Measurements from ENCODE around the gene SDHA. TPM values are rescaled to one million over a fixed set of nuclear protein-coding genes. Genes with fewer than 3 reads are reported as not detected.

The SDHA gene
- total RNA-seq, 1 donor from 2014 or later: 137 TPM

DNA sequence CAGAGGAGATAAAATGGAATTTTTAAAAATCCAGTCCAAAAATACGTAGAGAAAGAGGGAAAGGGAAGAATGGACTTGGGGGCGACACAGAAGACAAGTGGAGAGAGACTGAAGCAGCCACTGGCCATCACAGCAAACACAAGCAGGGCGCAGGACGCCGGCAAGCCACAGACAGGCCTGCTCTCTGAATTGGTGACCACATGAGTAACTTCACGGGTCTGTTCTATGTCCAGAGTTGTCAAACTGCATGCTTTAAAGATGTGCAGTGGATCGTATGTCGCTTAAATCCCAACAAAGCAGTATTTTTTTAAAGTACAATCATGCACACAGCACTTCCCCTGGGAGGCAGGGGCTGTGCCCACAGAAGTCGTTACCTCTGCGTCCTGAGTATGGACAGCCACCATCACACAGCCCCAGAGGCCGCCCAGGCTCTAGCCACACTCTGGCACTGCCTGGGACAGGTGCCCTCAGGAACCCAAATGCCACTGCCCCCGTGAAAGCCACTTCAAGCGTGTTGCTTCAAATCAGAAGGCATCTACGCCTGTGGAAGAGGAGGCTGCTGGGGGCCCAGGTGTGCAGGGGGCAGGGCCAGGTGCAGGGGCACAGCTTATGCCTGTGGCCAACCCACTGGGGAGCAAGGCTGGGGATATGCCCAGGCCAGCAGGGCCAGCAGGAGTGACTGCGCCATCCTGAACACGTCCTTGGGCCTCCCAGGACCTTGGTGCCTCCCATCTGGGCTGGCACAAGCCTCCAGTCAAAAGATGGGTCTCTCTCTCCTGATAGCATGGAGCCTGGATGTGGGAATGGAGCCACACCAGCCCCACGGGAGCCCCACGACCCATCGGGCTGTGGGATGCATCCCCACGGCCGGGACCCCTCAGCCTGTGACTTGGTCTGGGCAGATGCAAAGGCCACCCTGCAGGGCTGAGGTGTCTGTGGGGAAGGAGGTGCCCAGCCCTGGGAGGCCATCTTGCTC is 32.7 kb upstream of the SDHA start:
- DNase-seq (ENCODE audit: low read depth in 2 of 2): no peak

DNA sequence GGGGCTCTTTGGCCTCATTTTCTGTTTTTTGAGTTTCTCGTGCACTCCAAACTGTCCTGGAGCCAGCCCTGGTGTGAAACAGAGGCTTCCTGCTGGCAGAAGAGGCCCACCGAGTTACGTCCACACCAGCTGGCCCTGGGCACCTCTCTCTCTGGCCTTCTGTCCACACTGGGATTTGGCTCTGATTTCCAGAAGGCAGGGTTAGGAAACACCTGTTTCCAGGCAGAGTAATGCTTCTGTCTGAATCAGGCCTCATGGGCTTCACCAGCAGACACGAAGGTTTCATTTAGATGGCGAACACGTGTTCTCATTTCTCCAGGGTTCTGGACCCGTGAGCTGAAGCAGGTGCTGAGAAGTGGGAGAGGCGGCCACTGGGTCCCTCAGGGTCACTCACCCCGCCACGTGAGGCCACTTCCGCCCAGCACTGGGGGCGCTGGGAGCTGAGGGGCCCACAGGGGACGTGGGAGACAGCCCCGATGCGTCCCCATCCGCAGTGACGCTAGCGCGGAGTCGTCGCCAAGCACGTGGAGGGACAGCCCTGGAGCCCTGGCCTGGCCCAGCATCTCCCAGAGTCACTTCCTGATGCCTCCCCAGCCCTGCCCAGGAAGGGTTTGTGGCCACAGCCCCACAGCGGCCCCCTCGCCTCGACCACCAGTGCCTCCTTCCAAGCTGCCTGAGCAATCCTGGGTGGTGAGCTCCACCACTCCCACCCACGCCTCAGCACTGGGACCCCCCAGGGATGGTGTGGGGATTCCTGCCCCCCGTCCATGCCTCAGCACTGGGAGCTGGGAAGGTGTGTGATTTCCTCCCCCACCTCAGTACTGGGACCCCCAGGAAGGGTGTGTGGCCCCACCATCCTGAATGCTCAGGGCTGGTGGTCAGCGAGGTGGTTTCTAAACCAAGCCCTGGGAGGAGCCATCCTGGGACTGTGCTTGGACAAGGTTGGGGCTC is 31.8 kb upstream of the SDHA start:
- peak; percentile 79 to 84 for DNase-seq (ENCODE audit: low read depth in 2 of 2)

DNA sequence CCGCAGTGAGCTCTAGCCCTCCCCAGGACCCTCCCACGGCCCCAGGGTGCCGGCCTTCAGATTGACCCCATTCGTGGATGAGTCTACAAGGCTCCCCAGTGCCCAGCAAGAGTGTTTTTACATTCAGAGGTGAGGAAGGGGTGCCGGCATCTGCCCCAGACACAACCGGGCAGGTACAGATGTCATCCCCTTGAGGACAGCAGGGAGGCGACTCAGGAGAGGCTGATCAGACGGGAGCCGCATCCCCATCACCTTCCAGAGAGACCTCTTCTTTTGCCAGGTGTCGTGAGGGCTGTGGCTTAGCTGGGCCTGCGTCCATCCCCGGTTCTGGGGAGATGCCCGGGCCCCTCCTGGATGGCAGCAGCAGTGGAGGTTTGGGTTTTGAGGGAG is 31.1 kb upstream of the SDHA start:
- no peak for DNase-seq (ENCODE audit: low read depth in 2 of 2)

DNA sequence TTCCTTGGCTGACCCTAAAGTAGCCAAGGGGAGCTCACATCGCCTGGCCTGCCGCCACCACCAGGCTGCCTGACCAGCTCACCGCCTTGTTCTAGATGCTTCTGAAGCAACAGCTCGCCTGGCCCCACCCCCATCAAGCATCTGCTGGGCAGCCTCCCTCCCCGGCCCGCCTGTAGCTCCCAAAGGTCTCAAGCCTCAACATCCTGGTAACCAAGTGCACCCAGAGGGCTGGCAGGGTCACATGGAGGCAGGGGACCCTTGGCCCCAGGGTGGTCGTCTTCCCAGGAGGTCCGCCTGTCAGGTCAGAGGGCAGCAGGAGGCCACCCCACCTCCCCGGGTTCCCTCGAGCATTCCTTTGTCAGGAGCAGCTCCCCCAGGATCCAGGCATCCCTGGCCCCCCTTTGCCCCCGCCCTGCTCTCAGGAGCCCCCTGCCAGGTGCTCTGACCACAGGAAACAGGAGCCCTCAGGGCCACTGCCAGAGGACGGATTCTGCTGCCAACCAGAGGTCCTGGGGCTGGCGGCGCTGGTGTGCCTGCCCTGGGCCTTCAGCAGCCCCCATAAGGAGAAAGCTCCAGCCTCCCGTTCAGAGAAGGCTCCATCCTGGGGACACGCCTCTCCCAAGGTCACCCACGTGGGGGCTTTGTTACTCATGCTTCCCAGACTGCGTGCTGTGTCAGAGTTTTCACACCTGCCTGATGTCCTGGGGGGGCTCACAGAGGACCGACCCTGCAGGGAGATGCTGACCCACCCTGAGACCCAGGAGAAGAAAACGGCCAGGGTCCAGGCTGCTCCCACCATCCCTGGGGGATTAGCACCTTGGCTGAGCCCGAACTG is 30.3 kb upstream of the SDHA start:
- no peak for DNase-seq (ENCODE audit: low read depth in 2 of 2)

DNA sequence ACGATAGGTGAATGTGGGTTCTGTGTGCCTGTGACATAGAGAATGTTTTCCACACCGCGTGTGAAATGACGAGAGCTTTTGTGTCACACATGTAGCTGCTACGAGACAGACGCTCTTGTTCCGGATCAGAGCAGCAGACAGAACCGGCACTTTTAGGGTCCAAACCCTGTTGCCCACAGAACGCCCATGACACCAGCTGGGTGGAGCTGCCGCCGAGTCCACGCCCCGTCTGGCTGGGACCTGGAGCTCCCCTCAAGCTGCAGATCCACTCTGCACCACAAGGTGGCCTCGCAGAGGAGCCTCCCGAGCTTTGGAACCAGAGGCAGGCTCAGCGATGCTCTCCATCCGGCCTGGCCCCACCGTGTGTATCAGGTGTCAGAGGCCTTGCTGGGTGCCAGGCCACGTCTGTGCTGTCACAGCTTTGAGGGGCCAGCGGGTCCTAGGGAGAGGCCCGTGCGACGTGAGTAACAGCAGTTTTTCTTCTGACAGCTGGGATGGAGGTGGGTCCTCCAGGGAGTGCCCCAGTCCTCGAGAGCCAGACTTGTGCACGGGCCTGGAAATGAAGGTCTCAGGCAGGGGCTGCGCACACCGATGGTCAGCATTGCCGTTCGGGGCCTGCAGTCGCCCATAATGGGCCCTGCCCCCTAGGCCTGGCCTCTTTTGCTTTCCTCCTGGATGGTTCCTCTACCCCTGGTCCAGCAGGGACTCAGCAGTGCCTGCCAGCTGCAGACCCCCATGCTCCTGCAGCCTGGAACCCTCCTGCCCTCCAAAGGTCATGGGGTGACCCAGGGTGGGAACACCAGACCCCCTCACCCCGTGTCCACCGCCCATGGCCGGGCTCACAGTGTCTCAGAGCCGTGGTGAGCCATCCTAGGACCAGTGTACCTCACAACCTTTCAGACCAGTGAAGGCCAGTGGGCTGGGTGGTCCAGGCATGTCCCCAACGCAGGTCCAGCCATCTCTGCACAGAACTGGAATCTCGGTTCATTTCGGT is 29.3 kb upstream of the SDHA start:
- DNase-seq (ENCODE audit: low read depth in 2 of 2): peak; percentile 69 to 78

DNA sequence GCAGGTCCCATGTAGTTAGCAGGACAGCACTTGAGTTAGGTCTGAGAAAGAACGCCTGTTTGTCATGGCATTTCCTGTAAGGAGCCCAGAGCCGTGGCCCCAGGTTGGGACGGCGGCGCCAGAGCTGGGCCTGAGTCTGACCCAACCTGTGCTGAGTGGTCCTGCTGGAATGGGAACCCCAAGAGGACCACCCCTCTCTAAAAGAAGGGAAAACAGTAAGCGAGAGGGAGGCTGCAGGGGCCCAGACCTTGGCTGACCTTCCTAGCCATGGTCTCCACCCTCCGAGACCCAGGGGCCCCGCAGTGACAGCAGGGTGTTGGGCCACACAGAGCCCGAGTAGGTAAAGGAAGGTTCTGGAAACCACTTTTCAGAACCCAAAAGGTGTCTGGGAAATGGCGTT is 28.6 kb upstream of the SDHA start:
- no peak for DNase-seq (ENCODE audit: low read depth in 2 of 2)

DNA sequence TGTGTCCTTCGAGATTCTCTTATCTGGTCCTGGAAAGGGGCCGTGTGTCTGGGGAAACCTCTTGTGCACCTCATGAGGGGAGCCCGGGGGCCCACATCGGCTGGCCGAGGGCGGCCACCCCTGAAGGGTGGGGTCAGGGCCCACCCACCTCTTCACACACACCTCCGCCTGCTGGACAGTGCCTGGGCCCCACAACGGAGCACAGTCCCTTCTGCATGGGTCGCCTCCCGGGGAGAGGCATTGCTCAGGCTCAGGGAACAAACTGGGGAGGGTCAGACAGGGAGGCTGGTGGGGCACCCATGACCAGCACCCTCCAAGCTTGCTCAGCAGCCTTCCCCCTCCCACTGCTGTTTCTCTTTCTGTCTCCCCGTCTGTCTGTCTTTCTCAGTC is 28.1 kb upstream of the SDHA start:
- no peak for DNase-seq (ENCODE audit: low read depth in 2 of 2)

DNA sequence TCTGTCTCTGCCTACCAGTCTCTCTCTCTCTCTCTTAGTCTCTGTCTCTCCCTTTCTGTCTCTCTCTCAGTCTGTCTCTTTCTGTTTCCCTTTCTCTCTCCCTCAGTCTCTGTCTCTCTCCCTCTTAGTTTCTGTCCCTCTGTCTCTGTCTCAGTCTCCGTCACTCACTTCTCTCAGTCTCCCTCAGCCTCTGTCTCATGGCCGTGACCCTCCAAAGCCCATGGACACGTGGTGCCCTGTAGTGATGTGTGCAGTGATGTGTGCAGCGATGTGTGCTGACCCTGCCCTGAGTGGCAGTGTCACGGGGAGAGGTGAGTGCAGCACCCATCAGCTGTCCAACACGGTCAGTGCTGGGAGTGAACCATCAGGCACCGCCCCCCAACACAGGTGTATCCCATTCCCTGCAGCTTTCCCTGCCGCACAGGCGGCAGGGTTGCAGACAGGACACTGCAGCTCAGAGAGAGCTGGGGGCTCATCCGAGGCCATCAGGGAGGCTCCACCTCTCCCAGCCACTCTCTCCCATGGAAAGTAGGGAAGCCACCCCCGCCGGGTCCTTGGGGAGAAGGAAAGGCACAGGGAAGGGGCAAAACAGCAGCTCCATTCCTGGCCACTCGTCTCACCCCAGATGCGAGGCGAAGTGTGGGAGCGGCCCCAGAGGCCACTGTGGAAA is 27.6 kb upstream of the SDHA start:
- DNase-seq (ENCODE audit: low read depth in 2 of 2): no peak

DNA sequence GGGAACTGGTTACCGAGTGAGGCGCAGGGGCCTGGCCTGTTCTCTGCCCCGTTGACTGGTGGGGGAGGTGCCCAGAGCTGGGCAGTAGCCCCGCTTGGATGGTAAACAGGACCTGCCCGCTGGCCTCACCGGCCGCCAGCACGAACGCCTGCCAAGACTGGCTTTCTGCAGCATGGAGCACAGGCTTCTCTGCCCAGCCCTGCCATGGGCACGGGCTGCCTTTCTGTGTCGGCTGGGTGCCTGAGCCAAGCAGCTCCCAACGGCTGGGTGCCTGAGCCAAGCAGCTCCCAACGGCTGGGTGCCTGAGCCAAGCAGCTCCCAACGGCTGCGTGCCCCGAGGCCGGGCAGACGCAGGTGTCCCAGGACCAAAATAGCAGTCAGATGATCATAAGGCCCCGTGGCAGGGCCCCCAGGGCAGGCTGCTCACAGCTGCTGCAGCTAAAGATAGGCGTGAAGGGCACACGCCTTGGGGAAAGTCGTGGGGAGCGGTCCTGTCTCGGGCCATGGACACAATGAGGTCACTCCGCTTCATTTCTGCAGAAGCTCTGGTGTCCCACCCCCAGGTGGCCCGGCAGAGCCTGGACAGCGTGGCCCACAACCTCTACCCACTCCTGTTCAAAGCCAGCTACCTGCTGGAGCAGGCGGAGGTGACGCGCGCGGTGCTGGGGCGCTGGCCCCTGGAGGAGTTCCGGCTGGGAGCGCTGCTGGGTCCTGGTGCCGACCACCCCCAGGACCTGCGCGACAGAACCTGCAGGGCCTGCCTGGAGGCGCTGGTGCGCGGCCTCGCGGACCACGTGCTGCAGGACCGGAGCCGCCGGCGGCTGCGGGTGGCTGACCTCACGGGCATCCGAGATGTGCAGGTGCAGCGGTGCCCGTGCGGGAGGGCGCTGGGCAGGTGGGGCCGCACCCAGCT is 26.8 kb upstream of the SDHA start, which contains the start of gene LRRC14B:
Gene LRRC14B, plus strand, starts transcription at position 460 of the 913 bp plus-strand sequence. Its CDS starts 44 bp downstream, at position 504.
- DNase-seq (ENCODE audit: low read depth in 2 of 2): no peak

DNA sequence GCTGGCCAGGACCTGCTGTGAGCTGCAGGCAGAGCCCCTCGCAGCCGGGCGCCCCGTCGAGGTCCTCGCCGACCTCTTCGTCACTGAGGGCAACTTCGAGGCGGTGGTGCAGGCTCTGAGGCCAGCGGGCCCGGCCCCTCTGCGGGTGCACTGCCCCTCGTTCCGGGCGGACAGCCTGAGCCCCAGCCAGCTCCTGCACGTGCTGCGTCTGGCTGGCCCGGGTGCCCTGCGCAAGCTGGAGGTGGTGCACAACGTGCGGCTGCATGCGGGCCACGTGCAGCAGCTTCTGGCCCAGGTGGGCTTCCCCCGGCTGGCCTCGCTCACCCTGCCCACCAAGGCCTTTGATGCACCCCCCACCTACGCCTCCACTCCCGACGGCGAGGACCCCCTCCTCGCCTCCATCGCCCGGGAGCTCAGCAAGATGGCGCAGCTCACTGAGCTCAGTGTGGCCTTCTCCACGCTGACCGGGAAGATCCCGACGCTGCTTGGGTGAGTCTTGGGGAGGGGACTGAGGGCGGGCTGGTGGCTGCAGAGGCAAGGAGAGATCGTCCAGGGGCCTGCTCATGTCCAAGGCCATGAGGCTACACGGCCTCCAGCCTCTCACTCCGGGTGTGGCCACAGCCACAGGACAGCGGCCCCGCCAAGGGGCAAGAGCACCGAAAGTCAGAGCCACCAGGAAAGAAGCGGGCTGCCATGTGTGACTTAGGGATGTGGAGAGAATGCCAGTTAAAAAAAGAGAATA is 26.0 kb upstream of the SDHA start:
- no peak for DNase-seq (ENCODE audit: low read depth in 2 of 2)

DNA sequence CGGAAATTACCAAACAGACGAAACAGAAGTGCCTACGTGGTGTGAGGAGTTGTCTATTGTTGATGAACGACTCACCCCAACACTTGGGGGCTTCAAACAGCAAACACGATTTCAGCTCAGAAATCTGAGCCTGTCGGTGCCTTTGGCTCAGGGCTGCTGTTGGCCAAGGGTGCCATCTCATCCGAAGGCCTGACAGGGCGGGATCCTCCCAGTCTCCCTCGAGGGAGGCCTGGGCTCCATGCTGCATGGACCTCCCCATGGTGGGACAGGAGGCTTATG is 25.5 kb upstream of the SDHA start:
- DNase-seq (ENCODE audit: low read depth in 2 of 2): no peak

DNA sequence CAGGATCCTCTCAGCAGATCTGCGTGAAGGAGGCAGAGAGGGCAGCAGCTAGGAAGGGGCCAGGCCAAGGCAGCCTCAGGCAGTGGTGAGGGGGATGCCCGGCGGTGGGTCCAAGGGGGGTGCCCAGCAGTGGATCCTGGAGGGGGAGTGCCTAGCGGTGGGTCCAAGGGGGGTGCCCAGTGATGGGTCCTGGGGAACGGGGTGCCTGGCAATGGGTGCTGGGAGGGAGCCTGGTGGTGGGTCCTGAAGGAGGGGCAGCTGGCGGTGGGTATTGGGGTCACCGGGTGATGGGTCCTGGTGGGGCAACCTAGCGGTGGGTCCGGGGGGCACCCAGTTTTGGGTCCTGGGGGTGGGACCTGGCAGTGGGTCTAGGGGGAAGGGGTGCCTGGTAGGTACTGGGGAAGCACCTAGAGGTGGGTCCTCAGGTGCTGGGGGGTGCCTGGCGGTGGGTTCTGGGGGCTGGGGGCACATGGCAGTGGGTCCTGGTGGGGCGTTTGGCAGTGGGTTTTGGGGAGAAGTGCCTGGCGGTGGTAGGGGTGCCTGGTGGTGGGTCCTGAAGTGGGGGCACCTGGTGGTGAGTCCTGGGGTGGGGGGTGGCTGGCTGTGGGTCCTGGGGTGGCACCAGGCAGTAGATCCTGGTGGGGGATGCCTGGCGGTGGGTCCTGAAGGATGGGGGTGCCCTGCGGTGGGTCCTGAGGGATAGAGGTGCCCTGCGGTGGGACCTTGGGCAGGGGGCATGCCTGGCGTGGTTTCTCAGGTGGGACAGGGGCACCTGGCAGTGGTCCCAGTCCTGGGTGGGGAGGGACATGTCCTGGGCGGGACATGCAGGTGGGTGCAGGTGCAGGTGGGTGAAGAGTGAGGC is 24.9 kb upstream of the SDHA start:
- DNase-seq (ENCODE audit: low read depth in 2 of 2): no peak

DNA sequence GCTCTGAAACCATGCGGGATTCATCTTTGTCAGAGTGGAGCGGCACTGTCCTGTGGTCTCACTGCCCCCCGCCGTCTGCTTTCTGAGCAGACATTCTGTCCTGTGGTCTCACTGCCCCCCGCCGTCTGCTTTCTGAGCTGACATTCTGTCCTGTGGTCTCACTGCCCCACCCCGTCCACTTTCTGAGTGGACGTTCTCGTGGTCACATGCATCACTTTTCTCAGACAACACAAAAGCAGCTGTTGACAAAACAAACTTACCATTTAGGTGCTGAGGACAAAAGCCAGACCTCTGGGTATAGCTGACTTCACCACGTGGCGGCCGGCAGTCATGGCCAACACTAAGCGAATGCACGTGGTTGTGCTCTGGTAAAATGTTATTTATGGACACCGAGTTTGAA is 24.0 kb upstream of the SDHA start:
- no peak for DNase-seq (ENCODE audit: low read depth in 2 of 2)

DNA sequence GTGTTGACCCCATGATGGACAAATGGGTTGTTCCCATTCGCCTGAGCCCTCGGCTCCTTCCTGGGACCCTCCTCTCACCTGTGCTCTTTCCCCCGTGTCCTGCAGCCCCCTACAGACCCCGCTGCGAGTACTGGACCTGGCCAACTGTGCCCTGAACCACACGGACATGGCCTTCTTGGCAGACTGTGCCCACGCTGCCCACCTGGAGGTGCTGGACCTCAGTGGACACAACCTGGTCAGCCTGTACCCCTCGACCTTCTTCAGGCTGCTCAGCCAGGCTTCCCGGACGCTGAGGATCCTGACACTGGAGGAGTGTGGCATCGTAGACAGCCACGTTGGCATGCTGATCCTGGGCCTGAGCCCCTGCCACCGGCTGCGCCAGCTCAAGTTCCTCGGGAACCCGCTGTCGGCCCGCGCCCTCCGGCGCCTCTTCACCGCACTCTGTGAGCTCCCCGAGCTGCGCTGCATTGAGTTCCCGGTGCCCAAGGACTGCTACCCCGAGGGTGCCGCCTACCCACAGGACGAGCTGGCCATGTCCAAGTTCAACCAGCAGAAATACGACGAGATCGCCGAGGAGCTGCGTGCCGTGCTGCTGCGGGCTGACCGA is 23.4 kb upstream of the SDHA start:
- DNase-seq (ENCODE audit: low read depth in 2 of 2): no peak

DNA sequence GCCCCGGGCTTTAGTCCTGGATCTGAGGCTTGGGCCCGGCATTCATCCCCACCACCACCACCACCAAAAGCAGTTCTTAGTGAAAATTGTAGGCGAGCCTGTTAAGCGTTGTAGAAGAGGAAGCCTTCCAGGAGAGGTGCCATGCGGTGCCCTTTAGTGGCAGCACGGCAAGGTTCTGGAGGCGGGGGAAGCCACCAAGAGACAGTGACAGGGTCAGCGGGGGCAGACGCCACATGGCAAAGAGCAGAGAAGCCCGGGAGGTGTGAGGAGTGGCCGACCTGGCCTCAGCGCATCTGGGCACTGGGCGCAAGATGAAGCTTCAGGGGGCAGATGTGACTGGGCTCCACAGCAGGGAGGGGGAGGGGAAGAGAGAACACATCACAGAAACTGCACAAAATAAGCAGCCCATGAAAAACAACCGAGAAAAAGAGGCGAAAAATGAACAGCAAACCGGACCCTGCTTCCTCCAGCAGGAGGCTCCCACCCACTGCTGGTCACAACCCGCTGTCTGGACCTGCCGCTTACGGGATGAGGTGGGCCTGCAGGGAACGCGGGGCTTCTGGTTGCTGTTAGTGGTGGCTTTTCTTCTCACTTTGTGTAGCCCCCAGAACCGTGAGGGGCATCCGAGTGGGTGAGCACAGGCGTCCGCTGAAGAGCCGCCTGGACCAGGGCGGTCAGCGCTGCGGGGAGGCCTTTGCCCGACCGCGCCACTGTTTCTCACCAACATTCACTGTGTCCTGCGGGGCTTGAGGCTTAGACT is 22.5 kb upstream of the SDHA start:
- DNase-seq (ENCODE audit: low read depth in 2 of 2): no peak

DNA sequence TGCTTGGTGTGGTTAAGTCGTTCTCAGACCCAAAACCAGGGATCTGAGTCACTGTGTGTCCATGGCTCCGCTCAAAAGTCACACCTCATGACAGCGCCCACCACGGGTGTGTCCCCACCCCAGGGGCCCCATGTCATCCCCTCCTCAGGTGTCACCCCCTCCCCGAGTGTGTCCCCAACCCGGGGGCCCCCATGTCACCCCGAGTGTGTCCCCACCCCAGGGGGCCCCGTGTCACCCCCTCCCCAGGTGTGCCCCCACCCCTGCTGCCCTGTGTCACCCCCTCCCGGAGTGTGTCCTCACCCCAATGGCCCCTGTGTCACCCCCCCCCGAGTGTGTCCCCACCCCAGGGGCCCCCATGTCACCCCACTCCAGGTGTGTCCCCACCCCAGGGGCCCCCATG is 21.8 kb upstream of the SDHA start:
- no peak for DNase-seq (ENCODE audit: low read depth in 2 of 2)
